HUES64 (cell line): ENCODE measurements around the gene GRIK2.
"Not testable (repeated sequence)": the region's sequence is repeated elsewhere in the genome, so short reads cannot be mapped to it uniquely, and the experiment has no call there.

Experiments used
- H3K27ac ChIP-seq: 2 replicates; pipeline ENCODE4 v1.7.0; 2013; ENCODE audit warnings: low read depth, low read length, inconsistent platforms
- H3K27me3 ChIP-seq: 2 replicates; pipeline ENCODE4 v1.6.1; 2013; ENCODE audit warnings: mild to moderate bottlenecking, low read length; ENCODE audit not compliant: insufficient read depth
- H3K36me3 ChIP-seq: 2 replicates; pipeline ENCODE4 v1.6.1; 2013; ENCODE audit warnings: mild to moderate bottlenecking, low read length; ENCODE audit not compliant: insufficient read depth
- H3K4me1 ChIP-seq: 2 replicates; pipeline ENCODE4 v1.6.1; 2013; ENCODE audit warnings: mild to moderate bottlenecking, low read length, moderate library complexity; ENCODE audit not compliant: insufficient read depth
- H3K4me3 ChIP-seq: 2 replicates; pipeline ENCODE4 v1.5.1; 2013; ENCODE audit warnings: mild to moderate bottlenecking, low read length, moderate library complexity
- H3K9ac ChIP-seq: 2 replicates; pipeline ENCODE4 v1.6.1; 2013; ENCODE audit warnings: mild to moderate bottlenecking, low read depth, low read length
- H3K9me3 ChIP-seq: 2 replicates; pipeline ENCODE4 v1.6.1; 2013; ENCODE audit warnings: low read depth, low read length; ENCODE audit not compliant: insufficient read depth
- WGBS: fragments of 150-250, 120-280 bp; methylation state at CpG from one replicate; pipeline ENCODE4 v1.1.7; 2013; ENCODE audit warnings: missing lambda C conversion rate; 5-methylcytosine and 5-hydroxymethylcytosine counted together

Gene GRIK2

GRCh38 chr6:102088160-102088559 lies 694.7 kb downstream of the GRIK2 start:
- H3K4me3 ChIP-seq, H3K27me3 ChIP-seq, H3K9me3 ChIP-seq, H3K9ac ChIP-seq, H3K27ac ChIP-seq, H3K4me1 ChIP-seq, H3K36me3 ChIP-seq: not testable (repeated sequence)
- WGBS = 95% methylated on average over 19 of the region's 19 CpGs

- no peaks in the 10 kb centered on the region for H3K4me1 ChIP-seq
- WGBS = 67% methylated on average over 1 of the region's 2 CpGs
- no peak overlapping the region for H3K4me3 ChIP-seq
- no peak overlapping the region for H3K9ac ChIP-seq
- H3K27me3 ChIP-seq = no peaks in the 10 kb centered on the region
- H3K36me3 ChIP-seq = no peaks in the 10 kb centered on the region
- H3K27ac ChIP-seq = no peak overlapping the region
- no peaks in the 10 kb centered on the region for H3K9me3 ChIP-seq
These were observed 720.9 kb downstream of the GRIK2 start for GRCh38 chr6:102114402-102114801.

GRCh38 chr6:102115911-102116310 lies 722.4 kb downstream of the GRIK2 start:
- 97% methylated on average over 1 of the region's 1 CpG for WGBS
- Histone ChIP-seq H3K4me3 (no peak overlapping the region), H3K9me3 (no peaks in the 10 kb centered on the region), H3K4me1 (no peaks in the 10 kb centered on the region), H3K36me3 (no peaks in the 10 kb centered on the region), H3K27ac (no peak overlapping the region), H3K9ac (no peak overlapping the region), H3K27me3 (no peaks in the 10 kb centered on the region)

GRCh38 chr6:102118034-102118433 lies 724.5 kb downstream of the GRIK2 start:
- H3K36me3 ChIP-seq = no peaks in the 10 kb centered on the region
- no peak overlapping the region for H3K9ac ChIP-seq
- H3K9me3 ChIP-seq = no peaks in the 10 kb centered on the region
- H3K4me1 ChIP-seq = no peaks in the 10 kb centered on the region
- no peaks in the 10 kb centered on the region for H3K27me3 ChIP-seq
- WGBS = 100% methylated on average over 1 of the region's 1 CpG
- no peak overlapping the region for H3K27ac ChIP-seq
- H3K4me3 ChIP-seq = no peak overlapping the region
